Hindlimb muscle (tissue), 1 donor: ENCODE measurements around the gene NFIC. TPM values are rescaled to one million over a fixed set of nuclear protein-coding genes. Genes with fewer than 3 reads are reported as not detected.
"Not testable (repeated sequence)": the region's sequence is repeated elsewhere in the genome, so short reads cannot be mapped to it uniquely, and the experiment has no call there.

ENCODE experiments used
- DNase-seq: peaks from one replicate; pipeline ENCODE4 v3.0.0-alpha.2; 2013
- polyA plus RNA-seq: library from polyadenylated mRNA; unstranded; fragments of 120-200 nt; gene quantifications from one replicate; pipeline ENCODE4 v1.2.1, GENCODE V29; 2013; ENCODE audit not compliant: insufficient read length

Gene NFIC
- polyA plus RNA-seq, 1 donor: 51.4 TPM

- no peak for DNase-seq
Measured at GRCh38 chr19:3374369-3375112, 8.2 kb downstream of the NFIC start.

DNA sequence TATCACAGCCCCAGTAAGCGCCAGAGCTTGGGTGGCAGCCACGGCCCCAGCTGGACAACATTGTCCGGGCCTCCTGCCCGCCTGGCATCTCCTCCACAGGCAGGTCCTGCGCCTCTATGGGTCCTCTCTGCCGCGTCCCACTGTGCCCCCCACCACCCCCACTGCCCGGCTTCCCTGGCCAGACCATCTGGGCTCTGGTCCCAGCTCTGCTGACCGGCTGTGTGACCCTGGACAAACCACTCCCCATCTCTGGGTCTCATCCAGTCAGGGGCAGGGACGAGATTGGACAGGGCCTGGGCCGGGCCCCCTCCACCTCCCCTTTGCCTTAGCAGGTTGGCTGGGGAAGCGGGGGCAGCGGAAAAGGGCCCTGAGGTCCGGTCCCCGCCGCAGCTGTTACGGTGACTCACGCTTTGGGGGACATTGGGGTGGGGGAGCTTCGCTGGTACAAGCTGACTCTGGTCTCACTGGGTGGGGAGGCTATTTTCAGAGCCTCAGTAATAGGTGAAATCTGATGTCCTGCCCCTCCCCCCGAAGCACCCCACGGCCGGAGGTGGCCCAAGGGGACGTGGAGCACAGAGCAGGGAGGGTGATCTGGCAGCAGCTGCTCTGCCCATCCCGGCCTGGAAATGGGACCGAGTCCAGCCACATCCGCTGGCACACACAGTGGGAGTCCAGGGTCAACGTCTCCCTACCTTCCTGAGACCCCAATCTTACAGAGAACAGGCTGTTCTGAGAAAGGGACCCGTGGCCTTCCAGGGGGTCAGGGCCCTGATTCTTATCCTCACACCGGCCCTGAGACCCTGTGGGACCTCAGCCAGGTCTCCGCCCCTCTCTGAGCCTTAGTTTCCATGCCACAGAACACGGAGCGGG lies 9.1 kb downstream of the NFIC start:
- DNase-seq: peak; percentile 71

DNA sequence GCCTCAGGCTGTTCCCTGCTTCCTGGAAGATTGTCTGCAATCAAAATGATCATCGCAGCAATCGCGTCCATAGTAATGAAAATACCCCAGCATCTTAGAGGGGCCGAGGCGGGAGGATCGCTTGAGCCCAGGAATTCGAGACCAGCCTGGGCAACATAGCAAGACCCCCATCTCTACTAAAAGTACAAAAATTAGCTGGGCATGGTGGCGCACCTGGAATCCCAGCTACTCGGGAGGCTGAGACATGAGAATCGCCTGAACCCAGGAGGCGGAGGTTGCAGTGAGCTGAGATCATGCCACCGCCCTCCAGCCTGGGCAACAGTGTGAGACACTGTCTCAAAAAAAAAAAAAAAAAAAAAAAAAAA lies 9.7 kb downstream of the NFIC start:
- not testable (repeated sequence) for DNase-seq

DNA sequence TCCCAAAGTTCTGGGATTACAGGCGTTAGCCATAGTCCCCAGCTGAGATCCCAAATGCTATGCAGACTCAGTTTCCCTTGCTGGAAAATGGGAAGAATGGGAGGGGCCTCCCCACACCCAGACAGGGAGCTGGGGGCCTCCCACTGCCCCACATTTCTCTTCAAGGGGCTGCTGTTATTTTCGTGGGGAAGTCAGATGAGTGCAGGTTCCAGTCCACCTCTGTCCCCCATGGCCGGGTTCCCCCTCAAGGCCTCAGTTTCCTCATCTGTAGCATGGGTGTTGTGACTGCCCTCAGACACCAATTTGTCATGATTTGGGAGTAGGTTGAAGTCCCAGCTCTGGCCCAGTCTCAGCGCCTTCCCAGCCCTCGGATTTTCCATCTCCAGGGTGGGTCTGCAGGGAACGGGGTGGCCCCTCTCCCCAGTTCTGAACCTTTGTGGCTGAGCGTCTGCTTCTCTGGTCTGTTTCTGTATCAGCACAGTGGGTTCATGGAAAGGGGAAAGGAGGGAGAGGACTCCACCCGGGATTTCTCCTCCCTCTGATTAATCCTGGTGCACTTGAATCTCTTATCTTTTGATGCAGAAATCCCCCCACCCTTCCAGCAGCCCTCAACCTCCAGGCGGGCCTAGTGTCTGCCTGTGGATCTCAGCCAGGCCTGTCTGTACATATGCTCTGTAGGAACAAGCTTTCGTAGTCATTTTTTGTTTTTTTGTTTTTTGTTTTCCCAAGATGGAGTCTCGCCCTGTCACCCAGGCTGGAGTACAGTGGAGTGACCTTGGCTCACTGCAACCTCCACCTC lies 12.2 kb downstream of the NFIC start:
- DNase-seq: no peak

GRCh38 chr19:3380829-3381228 lies 14.4 kb downstream of the NFIC start:
- no peak for DNase-seq

DNA sequence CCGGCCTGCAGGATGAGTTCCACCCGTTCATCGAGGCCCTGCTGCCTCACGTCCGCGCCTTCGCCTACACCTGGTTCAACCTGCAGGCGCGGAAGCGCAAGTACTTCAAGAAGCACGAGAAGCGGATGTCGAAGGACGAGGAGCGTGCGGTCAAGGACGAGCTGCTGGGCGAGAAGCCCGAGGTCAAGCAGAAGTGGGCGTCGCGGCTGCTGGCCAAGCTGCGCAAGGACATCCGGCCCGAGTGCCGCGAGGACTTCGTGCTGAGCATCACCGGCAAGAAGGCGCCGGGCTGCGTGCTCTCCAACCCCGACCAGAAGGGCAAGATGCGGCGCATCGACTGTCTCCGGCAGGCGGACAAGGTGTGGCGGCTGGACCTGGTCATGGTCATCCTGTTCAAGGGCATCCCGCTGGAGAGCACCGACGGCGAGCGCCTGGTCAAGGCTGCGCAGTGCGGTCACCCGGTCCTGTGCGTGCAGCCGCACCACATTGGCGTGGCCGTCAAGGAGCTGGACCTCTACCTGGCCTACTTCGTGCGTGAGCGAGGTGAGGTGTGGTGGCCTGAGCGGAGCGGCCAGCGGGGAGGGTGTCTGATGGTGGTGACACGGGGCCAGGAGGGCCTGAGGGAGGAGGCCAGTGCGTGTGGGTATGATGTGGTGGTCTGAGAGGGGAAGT lies 15.5 kb downstream of the NFIC start:
- DNase-seq: no peak

- no peak for DNase-seq
Measured at GRCh38 chr19:3382460-3383100, 16.2 kb downstream of the NFIC start.

- no peak for DNase-seq
Measured at GRCh38 chr19:3383121-3383722, 16.8 kb downstream of the NFIC start.

DNA sequence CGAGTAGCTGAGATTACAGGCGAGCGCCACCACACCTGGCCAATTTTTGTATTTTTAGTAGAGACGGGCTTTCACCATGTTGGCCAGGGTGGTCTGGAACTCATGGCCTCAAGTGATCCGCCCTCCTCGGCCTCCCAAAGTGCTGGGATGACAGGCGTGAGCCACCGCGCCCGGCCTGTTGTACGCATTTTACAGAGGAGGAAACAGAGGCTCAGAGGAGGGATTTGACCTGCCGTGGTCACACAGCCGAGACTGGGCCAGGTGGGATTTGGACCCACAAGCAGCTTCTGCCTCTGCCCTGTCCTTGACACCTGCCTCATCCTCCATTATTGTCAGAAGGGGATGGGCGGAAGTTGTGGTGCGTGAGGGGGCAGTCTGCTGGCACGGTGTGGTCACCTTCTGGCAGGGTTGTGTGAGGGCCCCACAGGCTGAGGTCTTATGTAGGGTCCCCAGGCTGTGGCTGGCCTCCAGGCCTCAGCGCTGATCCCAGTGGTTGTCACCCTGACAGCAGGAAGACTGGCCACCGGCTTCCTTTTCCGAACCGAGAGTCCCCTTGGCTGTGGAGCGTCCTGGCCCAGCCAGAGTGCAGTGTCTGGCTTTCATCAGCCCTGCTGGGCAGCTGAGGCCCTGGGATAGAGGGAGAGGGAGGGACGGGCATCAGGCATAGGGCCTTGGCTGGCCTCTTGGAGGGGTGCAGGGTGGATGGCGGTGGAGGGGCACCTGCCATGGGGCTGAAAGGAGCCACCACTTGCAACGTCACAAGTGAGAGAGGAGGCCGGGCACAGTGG lies 20.3 kb downstream of the NFIC start:
- no peak for DNase-seq

DNA sequence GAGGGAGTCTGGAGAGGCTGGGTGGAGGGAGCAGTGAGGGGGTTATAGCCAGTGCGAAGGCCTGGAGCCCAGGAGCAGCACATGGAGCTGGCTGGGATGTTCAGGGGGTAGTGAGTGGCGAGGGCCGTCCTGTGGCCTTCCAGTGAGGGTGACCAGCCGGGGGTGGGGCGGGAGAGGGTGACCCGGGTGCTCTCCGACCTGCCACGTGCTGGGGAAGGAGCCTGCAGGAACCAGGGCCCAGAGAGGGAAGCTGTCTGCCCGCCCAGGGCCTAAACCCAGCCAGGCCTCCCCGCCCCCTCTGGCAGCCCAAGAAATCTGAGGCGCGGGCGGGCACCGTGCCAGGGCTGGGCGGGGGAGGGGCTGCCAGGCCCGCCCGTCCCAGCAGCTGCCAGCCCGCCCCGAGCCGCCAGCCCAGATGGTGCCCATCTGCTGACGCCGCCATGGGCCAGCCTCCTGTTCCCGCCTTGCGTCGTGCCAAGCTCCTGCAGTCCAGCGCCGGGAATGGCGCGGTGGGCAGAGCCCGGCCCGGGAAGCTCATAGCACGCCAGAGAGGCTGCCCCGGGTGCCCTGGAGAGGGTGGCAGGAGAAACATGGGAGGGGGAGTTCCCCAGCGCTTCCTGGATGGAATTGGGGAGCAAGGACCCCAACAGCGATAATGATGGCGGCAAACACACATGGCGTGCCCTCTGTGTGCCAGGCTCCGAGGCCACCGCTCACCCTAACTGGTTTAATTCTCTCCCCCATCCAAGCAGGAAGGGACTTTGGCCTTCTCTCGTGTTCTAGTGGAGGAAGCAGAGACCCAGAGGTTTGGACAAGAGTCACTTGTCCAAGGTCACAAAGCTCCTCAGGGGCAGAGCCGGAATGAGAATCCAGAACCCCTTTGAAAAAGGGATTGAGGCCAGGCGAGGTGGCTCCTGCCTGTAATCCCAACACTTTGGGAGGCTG lies 21.5 kb downstream of the NFIC start:
- peak; percentile 69 for DNase-seq

DNA sequence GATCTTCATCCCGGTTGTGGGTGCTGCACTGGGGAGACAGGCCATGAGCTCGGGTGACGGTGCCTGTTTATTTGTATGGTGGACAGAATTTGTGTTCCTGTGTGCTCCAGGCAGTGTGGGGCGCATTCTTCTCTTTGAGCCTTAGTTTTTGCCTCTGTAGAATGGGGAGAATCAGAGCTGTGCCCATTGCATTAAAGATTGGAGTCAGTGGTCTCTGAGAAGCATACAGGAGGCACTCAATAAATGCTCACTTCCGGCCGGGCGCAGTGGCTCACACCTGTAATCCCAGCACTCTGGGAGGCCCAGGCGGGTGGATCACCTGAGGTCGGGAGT lies 23.0 kb downstream of the NFIC start:
- DNase-seq: no peak

- no peak for DNase-seq
Measured at GRCh38 chr19:3389876-3390371, 23.5 kb downstream of the NFIC start.

- not testable (repeated sequence) for DNase-seq
Measured at GRCh38 chr19:3391911-3392310, 25.5 kb downstream of the NFIC start.

GRCh38 chr19:3392480-3392879 lies 26.1 kb downstream of the NFIC start:
- DNase-seq: peak; percentile 51

GRCh38 chr19:3396881-3397265 lies 30.5 kb downstream of the NFIC start:
- DNase-seq: no peak

GRCh38 chr19:3397266-3398022 lies 31.1 kb downstream of the NFIC start:
- DNase-seq: no peak

DNA sequence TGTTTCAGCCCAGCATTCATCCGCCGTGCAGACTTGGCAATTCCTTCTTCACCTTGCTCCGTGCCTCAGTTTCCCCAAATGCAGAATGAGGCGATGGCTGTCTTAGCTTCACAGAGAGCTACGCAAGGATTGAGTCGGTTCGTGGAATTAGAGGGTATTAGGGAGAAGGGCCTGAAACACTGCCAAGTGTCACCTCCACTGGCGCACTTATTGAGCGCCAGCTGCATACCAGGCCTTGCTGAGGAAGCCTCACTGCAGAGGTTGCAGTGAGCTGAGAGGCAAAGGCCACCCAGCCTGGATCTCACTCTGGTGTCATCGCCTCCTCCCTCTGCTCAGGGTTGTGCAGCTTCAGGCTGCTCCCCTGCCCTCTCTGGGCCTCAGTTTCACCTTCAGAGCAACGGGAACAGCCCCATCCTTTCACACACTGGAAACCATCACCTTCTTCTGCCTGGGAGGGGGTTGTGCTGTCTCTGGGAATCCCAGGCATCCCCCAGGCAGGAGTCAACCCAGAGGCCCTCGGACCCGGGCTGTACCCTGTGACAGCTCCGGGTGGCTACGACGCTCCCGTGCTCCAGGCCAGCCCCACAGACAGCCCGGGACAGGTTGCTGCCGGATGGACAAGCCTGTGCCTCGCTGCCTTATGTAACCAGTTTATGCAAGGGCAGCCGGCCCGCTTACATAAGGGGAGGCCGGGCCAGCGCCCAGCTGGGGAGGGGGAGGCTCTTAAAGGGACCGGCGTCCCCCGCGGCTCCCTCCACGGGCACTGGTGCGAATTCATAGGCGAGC lies 31.9 kb downstream of the NFIC start:
- DNase-seq: peak; percentile 67

- no peak for DNase-seq
Measured at GRCh38 chr19:3398900-3399278, 32.5 kb downstream of the NFIC start.
